Heart right ventricle (tissue), 16 donors: ENCODE measurements around the gene BTBD8. TPM values are rescaled to one million over a fixed set of nuclear protein-coding genes. Genes with fewer than 3 reads are reported as not detected.

Source experiments
- ATAC-seq, 8 donors: fragments of 200-7000 bp; cut with Tn5 transposase; one replicate each; pipeline ENCODE4 v1.9.1; 2020; ENCODE audit warnings: mild to moderate bottlenecking in 8 of 8, moderate library complexity in 8 of 8, moderate number of reproducible peaks in 1 of 8
- DNase-seq, 2 donors: peaks; one replicate each; pipeline ENCODE4 v3.0.0-alpha.2; 2020
- H3K27ac ChIP-seq, 10 donors: fragments of 200-600 bp; sonication (generic) in 2 of 10; one replicate each; pipeline versions ENCODE4 v1.5.0 to v1.8.0; 2020 to 2022; ENCODE audit warnings: mild to moderate bottlenecking in 3 of 10
- H3K27me3 ChIP-seq, 7 donors: fragments of 200-600 bp; one replicate each; pipeline ENCODE4 v1.8.0; 2021 to 2022; ENCODE audit warnings: mild to moderate bottlenecking in 2 of 7
- H3K36me3 ChIP-seq, 9 donors: fragments of 200-600 bp; sonication (generic) in 1 of 9; one replicate each; pipeline versions ENCODE4 v1.5.0 to v1.8.0; 2020 to 2022; ENCODE audit warnings: mild to moderate bottlenecking in 2 of 9
- H3K4me1 ChIP-seq, 9 donors: fragments of 200-600 bp; sonication (generic) in 1 of 9; one replicate each; pipeline versions ENCODE4 v1.5.0 to v1.8.0; 2020 to 2022; ENCODE audit warnings: mild to moderate bottlenecking in 4 of 9
- H3K4me3 ChIP-seq, 10 donors: fragments of 200-600 bp; sonication (generic) in 2 of 10; one replicate each; pipeline versions ENCODE4 v1.5.0 to v1.8.0; 2020 to 2022; ENCODE audit warnings: mild to moderate bottlenecking in 7 of 10, moderate library complexity in 2 of 10
- H3K9me3 ChIP-seq, 11 donors: fragments of 200-600 bp in 10 of 11; sonication (generic) in 2 of 11; one replicate each; pipeline versions ENCODE4 v1.5.0 to v1.8.0; 2013 to 2022; ENCODE audit warnings: mild to moderate bottlenecking in 2 of 11, control low read depth in 1 of 11, moderate library complexity in 1 of 11
- CTCF ChIP-seq, 9 donors: fragments of 200-600 bp; sonication (generic) in 2 of 9; IDR thresholded peaks; one replicate each; pipeline versions ENCODE4 v1.5.0 to v1.8.0; 2021 to 2022; ENCODE audit warnings: antibody characterized with exemption in 9 of 9, mild to moderate bottlenecking in 5 of 9, moderate library complexity in 1 of 9
- WGBS, 2 donors: extraction: QIAGEN DNeasy Blood & Tissue Kit; methylation state at CpG; one replicate each; pipeline ENCODE4 v1.1.7; 2013; ENCODE audit warnings: inconsistent platforms in 1 of 2; 5-methylcytosine and 5-hydroxymethylcytosine counted together
- intact Hi-C, 10 donors: fragments of 100-400 bp; cut with DNase I; formaldehyde crosslinking; loops; one replicate each; pipeline versions ENCODE4 v1.11.1 to v1.14.2; 2022
- polyA plus RNA-seq, 2 donors: library from polyadenylated mRNA; stranded (reverse); fragments of 200-250 nt; gene quantifications; one replicate each; pipeline ENCODE4 v1.2.3, GENCODE V29; 2013
- total RNA-seq, 10 donors: library from RNA; stranded (reverse); fragmentation: NEBNext Ultra II Directional in 3 of 10; extraction: Animal tissue kit (Norgen Biotek cat#: 25700) in 3 of 10; gene quantifications; one replicate each; pipeline versions ENCODE4 v1.2.1 to v1.2.4, GENCODE V29; 2021 to 2023
- donor health status: Arrhythmogenic right ventricular cardiomyopathy.
- donor health status: ischemic (EF 13 %, LVEDD 7.1; RV severe dilation, severe dysfunction).
- donor health status: healthy with polysubstance abuse.
- donor health status: DM: no; HTN: yes; CAD: no.
- donor health status: DM: no; HTN: no; CAD: no.
- donor health status: ischemic (EF 25% LVEDD 6.9; RV normal size, moderate dysfunction).
- donor health status: ischemic (EF 25% LVEDD 5.7; RV mildly dilated, moderate dysfunction).
- donor health status: healthy.
- donor health status: DM: yes; HTN: yes; CAD: no.
- donor health status: Ischemic cardiomyopathy.
- donor health status: ischemic (EF 35%, LVEDD 5.7; RV mildly dilated, moderate dysfunction).
- donor health status: nonischemic (EF 11% LVEDD 7.7; RV severe dilation, severe dysfunction).
- donor health status: DM: yes; HTN: yes; CAD: no.
- donor health status: PGD.
- donor health status: ischemic (EF 29% LVEDD 5.4; RV normal size, mild dysfunction).
- donor health status: nonischemic (EF 23%, LVEDD 6.1; RV moderate dilation, normal function).

BTBD8 gene
- total and polyA plus RNA-seq, 12 donors, result 0.30 to 6.1 (median 4.1) TPM

GRCh38 chr1:92087542-92087941 lies 7.4 kb downstream of the BTBD8 start:
- peaks cover 0 to 20% (median 0%) of the 10 kb centered on the region in 9 donors for H3K36me3 ChIP-seq
- ATAC-seq (no peak), DNase-seq (no peak)
- no peak overlapping the region for H3K4me3 ChIP-seq
- H3K27me3 ChIP-seq, result no peaks in the 10 kb centered on the region
- 63 to 74% methylated on average over 1 of the region's 1 CpG for WGBS, 2 donors
- no peaks in the 10 kb centered on the region for H3K4me1 ChIP-seq
- H3K9me3 ChIP-seq, result peaks cover 0 to 36% (median 16%) of the 10 kb centered on the region in 11 donors
- intact Hi-C loops, result no loop called here
- no peak overlapping the region for H3K27ac ChIP-seq
- TF ChIP-seq CTCF (IDR thresholded peaks at IDR 0.05), result no peak

GRCh38 chr1:92091625-92092024 lies 11.5 kb downstream of the BTBD8 start:
- Histone ChIP-seq H3K4me1 (peaks cover 0 to 9% (median 0%) of the 10 kb centered on the region in 9 donors), H3K27me3 (no peaks in the 10 kb centered on the region), H3K4me3 (no peak overlapping the region), H3K9me3 (peaks cover 0 to 10% (median 0%) of the 10 kb centered on the region in 11 donors), H3K27ac (no peak overlapping the region), H3K36me3 (peaks cover 0 to 25% (median 0%) of the 10 kb centered on the region in 9 donors)
- no peak for TF ChIP-seq CTCF (IDR thresholded peaks at IDR 0.05)
- WGBS, 2 donors, result 95 to 97% methylated on average over 5 of the region's 5 CpGs
- no peak for DNase-seq
- intact Hi-C loops, result no loop called here
- ATAC-seq, result no peak

- Histone ChIP-seq H3K4me1 (peaks cover 0 to 12% (median 0%) of the 10 kb centered on the region in 9 donors), H3K36me3 (peaks cover 0 to 21% (median 0%) of the 10 kb centered on the region in 9 donors), H3K27ac (no peak overlapping the region), H3K27me3 (no peaks in the 10 kb centered on the region), H3K9me3 (no peaks in the 10 kb centered on the region), H3K4me3 (no peak overlapping the region)
- ATAC-seq, result no peak
- no peak for TF ChIP-seq CTCF (IDR thresholded peaks at IDR 0.05)
- WGBS, 2 donors, result 58 to 60% methylated on average over 2 of the region's 2 CpGs
- intact Hi-C loops, result no loop called here
- no peak for DNase-seq
Measured at GRCh38 chr1:92094090-92094489, 13.9 kb downstream of the BTBD8 start.

GRCh38 chr1:92094595-92094994 lies 14.4 kb downstream of the BTBD8 start:
- H3K9me3 ChIP-seq, result no peaks in the 10 kb centered on the region
- no peak for TF ChIP-seq CTCF (IDR thresholded peaks at IDR 0.05)
- no peak overlapping the region for H3K27ac ChIP-seq
- WGBS, 2 donors, result 68 to 81% methylated on average over 1 of the region's 1 CpG
- DNase-seq, result no peak
- peaks cover 0 to 16% (median 0%) of the 10 kb centered on the region in 9 donors for H3K36me3 ChIP-seq
- H3K4me3 ChIP-seq, result no peak overlapping the region
- H3K27me3 ChIP-seq, result no peaks in the 10 kb centered on the region
- intact Hi-C loops, result no loop called here
- no peak for ATAC-seq
- peaks cover 0 to 12% (median 0%) of the 10 kb centered on the region in 9 donors for H3K4me1 ChIP-seq
